Body of pancreas (tissue), 4 donors: ENCODE results near the gene CEND1. TPM values are rescaled to one million over a fixed set of nuclear protein-coding genes. Genes with fewer than 3 reads are reported as not detected.

Experiments
- ATAC-seq: fragments of 150-250 bp; one replicate; pipeline ENCODE4 v1.9.1; 2016
- DNase-seq, 4 donors: peaks; one replicate each; pipeline ENCODE4 v3.0.0-alpha.2; 2019
- H3K27ac ChIP-seq, 4 donors: fragments of 200-600 bp; sonication (generic); 1 replicate in 3 of 4; 2 replicates in 1 of 4; pipeline versions ENCODE4 v1.5.1 to v1.6.1; 2016 to 2019; ENCODE audit warnings: mild to moderate bottlenecking in 1 of 4, mixed read lengths in 1 of 4, moderate library complexity in 1 of 4
- H3K27me3 ChIP-seq, 2 donors: fragments of 200-600 bp; sonication (generic); one replicate each; pipeline ENCODE4 v1.6.0; 2016; ENCODE audit warnings: mild to moderate bottlenecking in 1 of 2
- H3K36me3 ChIP-seq, 2 donors: fragments of 200-600 bp; sonication (generic); replicated peaks in 1 of 2; 2 replicates each; pipeline ENCODE4 v1.5.1; 2016; ENCODE audit warnings: low read depth in 2 of 2; ENCODE audit not compliant: insufficient read depth in 1 of 2
- H3K4me1 ChIP-seq: fragments of 200-600 bp; sonication (generic); one replicate; pipeline ENCODE4 v1.6.0; 2016
- H3K4me3 ChIP-seq, 2 donors: fragments of 200-600 bp; sonication (generic); 1 replicate in 1 of 2; 2 replicates in 1 of 2; pipeline ENCODE4 v1.5.1; 2016 to 2019
- H3K9me3 ChIP-seq, 3 donors: fragments of 200-600 bp; sonication (generic); 1 replicate in 2 of 3; 2 replicates in 1 of 3; pipeline ENCODE4 v1.5.1; 2016
- CTCF ChIP-seq, 7 experiments: fragments of 450-650 bp in 4 of 7; fragments of 200-600 bp in 3 of 7; sonication (generic) in 3 of 7; IDR thresholded peaks; one replicate each; pipeline ENCODE4 v1.5.1; 2016 to 2019; ENCODE audit warnings: antibody characterized with exemption in 7 of 7
- POLR2A ChIP-seq, 3 donors: fragments of 450-650 bp; IDR thresholded peaks; one replicate each; pipeline ENCODE4 v1.6.1; 2016; ENCODE audit warnings: antibody characterized with exemption in 3 of 3, mild to moderate bottlenecking in 2 of 3
- WGBS, 2 donors: methylation state at CpG; one replicate each; pipeline ENCODE4 v1.1.5; 2017; 5-methylcytosine and 5-hydroxymethylcytosine counted together
- intact Hi-C: fragments of 100-400 bp; cut with DNase I; formaldehyde crosslinking; loops from one replicate; pipeline ENCODE4 v1.15.1; 2023
- total RNA-seq, 2 donors: library from RNA; depleted of rRNA; stranded (reverse); fragments of >200 nt; gene quantifications; one replicate each; pipeline ENCODE4 v1.1.0, GENCODE V29; 2016

The CEND1 gene
- total RNA-seq, 2 donors from 2014 or later, result 0.78 TPM; not detected in 1

- no peaks in the 10 kb centered on the region for H3K27me3 ChIP-seq
- peaks cover 0 to 10% of the 10 kb centered on the region in 2 donors for H3K36me3 ChIP-seq
- intact Hi-C loops, result no loop called here
- H3K27ac ChIP-seq, result no peak overlapping the region
- no peak for ATAC-seq
- no peaks in the 10 kb centered on the region for H3K9me3 ChIP-seq
- no peak for TF ChIP-seq CTCF (IDR thresholded peaks at IDR 0.05)
- no peak for TF ChIP-seq POLR2A (IDR thresholded peaks at IDR 0.05)
- WGBS, 2 donors, result 77 to 81% methylated on average over 13 to 33 of the region's 34 CpGs
- peak in 1 of 4 donors; percentile 38 for DNase-seq
- no peak overlapping the region for H3K4me3 ChIP-seq
- peaks cover 22% of the 10 kb centered on the region for H3K4me1 ChIP-seq
These were observed 17.2 kb downstream of the CEND1 start for GRCh38 chr11:772429-773390.

GRCh38 chr11:771617-772204 lies 18.2 kb downstream of the CEND1 start:
- Histone ChIP-seq H3K9me3 (no peaks in the 10 kb centered on the region), H3K4me3 (no peak overlapping the region), H3K27ac (no peak overlapping the region), H3K4me1 (peaks cover 21% of the 10 kb centered on the region), H3K27me3 (no peaks in the 10 kb centered on the region), H3K36me3 (peaks cover 0 to 12% of the 10 kb centered on the region in 2 donors)
- DNase-seq (no peak), ATAC-seq (no peak)
- intact Hi-C loops, result no loop called here
- no peak for TF ChIP-seq POLR2A (IDR thresholded peaks at IDR 0.05)
- TF ChIP-seq CTCF (IDR thresholded peaks at IDR 0.05), result no peak
- 87 to 96% methylated on average over 7 to 15 of the region's 15 CpGs for WGBS, 2 donors

- intact Hi-C loops, result no loop called here
- Histone ChIP-seq H3K27ac (no peak overlapping the region), H3K36me3 (peaks cover 0 to 12% of the 10 kb centered on the region in 2 donors), H3K27me3 (no peaks in the 10 kb centered on the region), H3K4me3 (no peak overlapping the region), H3K9me3 (no peaks in the 10 kb centered on the region), H3K4me1 (peaks cover 13% of the 10 kb centered on the region)
- ATAC-seq, result no peak
- 93% methylated on average over 25 of the region's 32 CpGs; no CpG with 5 or more reads in 1 of the 2 donors for WGBS, 2 donors
- TF ChIP-seq CTCF (IDR thresholded peaks at IDR 0.05) (no peak), POLR2A (IDR thresholded peaks at IDR 0.05) (no peak)
- no peak for DNase-seq
These were observed 19.0 kb downstream of the CEND1 start for GRCh38 chr11:770642-771616.

- Histone ChIP-seq H3K27me3 (no peaks in the 10 kb centered on the region), H3K4me1 (peaks cover 4% of the 10 kb centered on the region), H3K27ac (no peak overlapping the region), H3K9me3 (no peaks in the 10 kb centered on the region), H3K4me3 (no peak overlapping the region), H3K36me3 (peaks cover 0 to 12% of the 10 kb centered on the region in 2 donors)
- no peak for ATAC-seq
- TF ChIP-seq CTCF (IDR thresholded peaks at IDR 0.05) (no peak), POLR2A (IDR thresholded peaks at IDR 0.05) (no peak)
- 82 to 89% methylated on average over 16 to 23 of the region's 23 CpGs for WGBS, 2 donors
- no peak for DNase-seq
- intact Hi-C loops, result no loop called here
These were observed 19.8 kb downstream of the CEND1 start for GRCh38 chr11:769887-770641.
